ENCODE measurements around the gene ZNF280B.

- TF ChIP-seq, protein P1, sequence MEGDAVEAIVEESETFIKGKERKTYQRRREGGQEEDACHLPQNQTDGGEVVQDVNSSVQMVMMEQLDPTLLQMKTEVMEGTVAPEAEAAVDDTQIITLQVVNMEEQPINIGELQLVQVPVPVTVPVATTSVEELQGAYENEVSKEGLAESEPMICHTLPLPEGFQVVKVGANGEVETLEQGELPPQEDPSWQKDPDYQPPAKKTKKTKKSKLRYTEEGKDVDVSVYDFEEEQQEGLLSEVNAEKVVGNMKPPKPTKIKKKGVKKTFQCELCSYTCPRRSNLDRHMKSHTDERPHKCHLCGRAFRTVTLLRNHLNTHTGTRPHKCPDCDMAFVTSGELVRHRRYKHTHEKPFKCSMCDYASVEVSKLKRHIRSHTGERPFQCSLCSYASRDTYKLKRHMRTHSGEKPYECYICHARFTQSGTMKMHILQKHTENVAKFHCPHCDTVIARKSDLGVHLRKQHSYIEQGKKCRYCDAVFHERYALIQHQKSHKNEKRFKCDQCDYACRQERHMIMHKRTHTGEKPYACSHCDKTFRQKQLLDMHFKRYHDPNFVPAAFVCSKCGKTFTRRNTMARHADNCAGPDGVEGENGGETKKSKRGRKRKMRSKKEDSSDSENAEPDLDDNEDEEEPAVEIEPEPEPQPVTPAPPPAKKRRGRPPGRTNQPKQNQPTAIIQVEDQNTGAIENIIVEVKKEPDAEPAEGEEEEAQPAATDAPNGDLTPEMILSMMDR (IDR thresholded peaks at IDR 0.05; ENCODE audit: low read length), result no peak
- no peak for TF ChIP-seq EZH2 (IDR thresholded peaks at IDR 0.05; ENCODE audit: borderline replicate concordance, low read length)
Measured at GRCh38 chr22:22520020-22520656, 11.6 kb upstream of the ZNF280B start, which contains the start of gene ZNF280A.

Measured in OCI-LY1 (cell line).